NCI-H2196 treated with DMSO at 0.1 percent for 48 hours (cell line): Measurements from ENCODE around the gene DNTT.

Experiments used
- DNase-seq: peaks from one replicate; lab custom pipeline; 2025; ENCODE audit not compliant: unreplicated experiment; lab: John Stamatoyannopoulos, UW

The DNTT gene

GRCh38 chr10:96275685-96276418 is 28.4 kb upstream of the DNTT start:
- DNase-seq, result peak; percentile 13

GRCh38 chr10:96276426-96276825 is 27.8 kb upstream of the DNTT start:
- no peak for DNase-seq

DNA sequence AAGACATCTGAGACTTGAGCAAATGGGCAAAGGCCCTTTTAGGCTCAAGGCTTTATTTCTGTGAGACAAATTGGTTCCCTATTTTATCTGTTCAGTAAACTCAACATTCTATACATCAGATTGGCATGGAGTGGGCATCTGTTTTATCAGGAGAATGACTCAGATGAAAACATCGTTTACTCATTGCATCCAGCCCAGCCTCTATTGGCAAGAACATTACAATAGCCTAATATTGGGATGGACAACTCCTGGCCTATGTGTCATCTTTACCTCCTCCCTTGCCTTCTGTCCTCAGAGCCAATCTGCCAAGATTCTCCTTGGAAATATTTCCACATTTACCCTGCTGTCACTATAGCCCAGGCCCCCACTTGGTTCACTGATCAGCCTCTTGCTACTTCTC is 27.4 kb upstream of the DNTT start:
- no peak for DNase-seq

DNA sequence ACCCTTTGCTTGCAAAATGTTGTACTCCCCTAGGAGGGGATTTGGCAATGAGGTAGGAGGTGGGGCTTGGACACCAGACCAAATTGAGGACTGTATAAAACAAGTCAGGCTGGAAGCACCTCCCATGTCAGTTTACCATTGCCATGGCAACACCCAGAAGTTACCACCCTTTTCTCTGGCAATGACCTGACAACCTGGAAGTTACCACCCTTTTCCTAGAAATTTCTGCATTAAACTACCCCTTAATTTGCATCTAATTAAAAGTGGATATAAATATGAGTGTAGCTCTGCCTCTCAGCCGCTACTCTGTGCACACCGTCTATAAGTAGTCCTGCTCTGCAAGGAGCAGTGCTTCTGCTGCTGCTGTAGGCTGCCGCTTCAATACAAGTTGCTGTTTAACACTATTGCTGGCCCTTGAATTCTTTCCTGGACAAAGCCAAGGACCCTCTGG is 25.0 kb upstream of the DNTT start:
- no peak for DNase-seq

GRCh38 chr10:96280859-96281258 is 23.4 kb upstream of the DNTT start:
- no peak for DNase-seq

- no peak for DNase-seq
Observed at GRCh38 chr10:96281444-96282029, 22.7 kb upstream of the DNTT start.

DNA sequence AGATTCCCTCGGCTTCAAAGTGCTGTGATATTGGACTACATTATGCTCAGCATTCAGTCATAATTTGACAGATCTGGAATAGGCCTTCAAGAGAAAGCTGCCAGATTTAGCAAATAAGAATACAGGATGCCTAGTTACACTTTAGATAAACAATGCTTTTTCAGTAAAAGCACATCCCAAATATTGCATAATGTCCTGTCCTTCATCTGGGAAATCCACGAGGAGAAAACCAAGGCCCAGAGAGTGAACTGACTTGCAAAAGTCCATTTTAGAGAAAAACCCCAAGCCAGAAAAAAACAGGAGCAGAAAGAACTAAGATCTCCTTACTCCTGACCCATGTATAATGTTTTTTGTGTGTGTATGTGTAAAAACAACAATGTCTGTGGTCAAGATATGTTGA is 20.9 kb upstream of the DNTT start:
- DNase-seq, result no peak

DNA sequence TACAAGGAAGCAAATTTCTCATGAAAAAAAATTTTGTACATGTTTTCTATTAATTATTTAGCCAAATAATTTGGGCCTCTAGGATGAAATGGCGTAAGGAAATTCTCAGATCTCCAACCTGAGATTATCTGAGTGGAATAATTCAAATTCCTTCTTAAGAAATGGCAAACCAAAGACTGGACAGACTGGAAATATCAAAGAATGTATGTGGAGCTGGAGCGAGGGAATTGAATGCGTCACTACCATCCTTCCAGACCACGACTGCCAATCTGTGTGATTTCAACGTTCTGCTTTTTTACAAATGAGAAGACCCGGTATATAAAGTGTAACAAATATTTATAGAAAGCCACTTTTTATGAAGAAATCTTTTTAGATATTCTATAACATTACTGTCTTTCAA is 20.5 kb upstream of the DNTT start:
- DNase-seq, result no peak

DNA sequence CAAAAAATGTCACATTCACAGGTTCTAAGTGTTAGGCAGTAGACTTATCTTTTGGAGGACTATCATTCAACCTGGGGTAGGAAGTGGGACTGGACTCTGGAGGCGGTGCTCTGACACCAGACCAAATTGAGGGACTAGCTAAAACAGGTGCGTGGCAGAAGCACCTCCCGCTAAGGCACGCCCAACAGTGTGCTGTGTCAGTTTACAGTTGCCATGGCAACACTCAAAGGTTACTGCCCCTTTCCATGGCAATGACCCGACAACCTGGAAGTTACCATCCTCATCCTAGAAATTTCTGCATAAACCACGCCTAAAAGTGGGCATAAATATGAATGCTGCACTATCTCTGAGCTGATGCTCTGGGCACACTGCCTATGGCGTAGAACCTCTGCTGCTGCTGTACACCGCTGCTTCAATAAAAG is 18.9 kb upstream of the DNTT start:
- no peak for DNase-seq

- DNase-seq, result peak; percentile 27
Observed at GRCh38 chr10:96287392-96288105, 16.7 kb upstream of the DNTT start.

- DNase-seq, result no peak
Observed at GRCh38 chr10:96288151-96288621, 16.0 kb upstream of the DNTT start.

DNA sequence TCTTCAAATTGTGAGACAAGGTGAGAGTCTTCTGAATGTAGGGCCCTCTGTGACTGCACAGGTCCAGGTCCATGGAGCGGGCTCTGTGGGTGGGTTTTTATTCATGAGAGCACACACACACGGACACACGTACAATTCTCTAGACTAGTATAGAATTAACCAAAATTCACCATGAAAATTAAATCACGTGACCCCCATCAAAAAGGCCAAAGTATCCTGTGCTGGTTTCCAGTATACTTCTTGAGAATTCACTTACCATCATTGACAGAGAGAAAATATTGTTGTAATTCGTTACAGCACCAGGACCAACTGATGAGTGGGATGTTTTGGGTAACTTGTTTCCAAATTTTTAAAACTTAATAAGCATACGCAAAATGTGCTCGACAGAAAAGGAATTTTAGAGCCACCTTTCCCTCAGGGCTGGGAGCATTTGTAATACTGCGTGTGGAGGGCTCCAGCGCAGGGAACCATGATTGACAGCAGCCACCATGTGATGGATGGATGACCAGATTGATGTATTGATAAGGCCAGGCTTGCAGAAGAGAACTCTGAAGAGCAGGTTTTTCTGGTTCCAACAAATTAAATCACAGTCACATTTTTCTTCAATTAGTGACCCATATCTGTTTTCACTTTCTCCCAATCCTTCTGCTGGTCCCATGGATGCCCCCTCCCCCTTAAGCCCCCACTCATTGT is 14.9 kb upstream of the DNTT start:
- no peak for DNase-seq

DNA sequence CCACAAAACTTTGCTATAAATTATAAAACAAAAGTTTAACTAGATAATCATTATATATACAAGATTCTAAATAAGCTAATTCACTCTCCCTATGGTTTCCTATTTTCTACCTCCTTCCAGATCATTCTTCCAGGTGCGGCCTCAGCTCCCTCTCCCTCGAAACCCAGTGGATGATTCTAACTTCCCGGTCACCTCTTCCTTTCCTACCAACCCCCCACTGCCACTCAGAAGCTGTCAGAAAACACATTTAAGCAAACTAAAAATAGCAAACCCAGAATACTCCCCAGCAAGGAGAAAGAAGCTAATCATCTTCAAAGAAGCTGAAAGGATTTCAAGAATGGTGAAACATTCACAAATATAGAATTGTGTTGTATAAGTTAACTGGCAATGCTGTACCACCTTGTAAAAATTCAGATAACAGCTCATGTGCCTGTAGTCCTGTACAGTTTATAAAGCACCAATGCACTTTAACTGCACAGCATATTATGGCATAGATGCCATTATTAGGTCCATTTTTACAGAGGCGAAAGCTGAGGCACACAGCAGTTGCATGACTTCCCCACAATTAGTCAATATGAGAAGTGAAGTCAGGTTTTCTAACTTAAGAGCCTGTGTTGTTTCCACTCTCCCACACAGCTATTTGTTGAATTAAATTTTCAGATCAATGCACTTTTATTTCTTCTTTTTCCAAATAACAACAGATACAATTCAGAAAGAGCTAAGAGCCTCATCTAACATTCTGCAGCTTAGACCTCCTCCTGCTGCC is 13.7 kb upstream of the DNTT start:
- DNase-seq, result no peak

DNA sequence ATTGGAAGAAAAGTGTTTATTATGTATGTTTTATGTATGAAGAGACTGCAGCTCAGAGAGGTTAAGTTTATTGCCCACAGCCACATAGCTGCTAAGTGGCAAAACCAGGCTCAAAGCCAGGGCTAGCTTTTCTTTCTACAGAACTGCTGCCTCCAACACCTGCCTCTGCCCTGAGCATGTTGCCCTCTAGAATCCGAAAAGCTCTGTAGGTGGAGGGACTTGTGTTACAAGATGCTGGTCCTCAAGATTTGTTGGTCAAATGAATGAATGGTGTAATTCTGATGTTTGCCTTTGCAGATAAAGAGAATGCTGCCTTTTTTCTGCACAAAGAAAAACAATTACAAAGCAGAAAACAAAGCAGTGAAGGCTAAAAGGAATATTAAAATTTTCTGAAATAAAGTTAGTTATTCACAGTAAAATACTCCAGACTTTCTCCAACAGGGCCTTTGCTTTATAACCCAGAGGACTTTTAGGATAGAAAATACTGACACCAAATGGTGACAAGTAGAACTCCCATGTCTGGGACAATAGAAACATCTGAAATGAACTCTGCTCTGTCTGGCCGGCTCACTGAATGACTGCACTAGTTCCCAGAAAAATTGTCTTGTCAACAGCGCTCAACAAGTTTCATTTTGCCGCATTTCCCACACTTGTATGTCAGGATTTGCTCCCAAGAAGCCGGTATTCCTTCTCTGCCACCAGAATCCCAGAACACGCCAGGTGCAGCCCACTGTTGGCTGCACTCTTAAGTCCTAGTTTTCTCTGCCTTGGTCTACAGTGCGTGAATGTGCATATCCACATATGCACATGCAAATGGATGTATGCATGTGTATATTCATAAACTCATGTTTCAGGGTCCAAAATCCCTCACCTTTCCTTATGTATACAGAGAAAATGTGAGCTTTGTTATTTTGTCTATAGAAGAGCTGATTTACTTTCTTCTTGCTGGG is 11.0 kb upstream of the DNTT start:
- DNase-seq, result no peak

DNA sequence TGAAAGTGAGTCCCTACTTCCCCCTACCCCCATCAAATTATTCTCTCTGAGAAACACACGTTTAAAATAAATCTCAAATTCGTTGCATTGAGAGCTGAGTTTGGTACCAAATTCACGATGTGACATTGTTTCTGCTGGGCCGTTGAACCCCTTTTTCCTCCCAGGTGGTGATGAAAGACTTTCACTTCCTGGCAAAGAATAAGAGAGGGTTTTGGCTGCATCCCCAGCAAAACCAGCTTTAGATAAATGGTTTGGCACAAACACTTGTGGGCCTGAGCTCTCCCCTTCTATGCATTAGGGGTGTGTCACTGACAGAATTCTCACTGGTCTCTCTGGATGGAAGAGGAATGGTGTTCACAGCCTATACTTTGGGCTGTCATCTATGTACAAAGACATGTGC is 8.8 kb upstream of the DNTT start:
- DNase-seq, result no peak

GRCh38 chr10:96297486-96297885 is 6.7 kb upstream of the DNTT start:
- DNase-seq, result no peak

DNA sequence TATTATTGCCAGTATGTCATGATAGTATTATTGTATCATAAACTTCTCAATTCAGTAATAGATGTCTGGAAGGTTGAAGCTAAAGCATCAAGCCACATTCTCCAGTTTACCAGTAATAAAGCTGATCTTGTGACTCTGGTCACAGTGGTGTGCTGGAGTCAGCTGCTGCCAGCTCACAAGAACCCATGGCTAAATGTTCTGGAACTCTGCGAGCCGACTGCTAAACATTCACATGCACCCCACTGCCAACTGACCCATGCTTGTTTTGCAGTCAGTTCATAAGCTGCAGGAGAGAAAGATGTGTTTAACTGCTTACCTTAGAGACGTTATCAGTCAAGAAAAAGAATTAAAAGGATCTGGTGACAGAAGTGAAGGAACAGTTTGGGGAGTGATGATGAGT is 5.9 kb upstream of the DNTT start:
- DNase-seq, result no peak

GRCh38 chr10:96299383-96299782 is 4.9 kb upstream of the DNTT start:
- peak; percentile 8 for DNase-seq

DNA sequence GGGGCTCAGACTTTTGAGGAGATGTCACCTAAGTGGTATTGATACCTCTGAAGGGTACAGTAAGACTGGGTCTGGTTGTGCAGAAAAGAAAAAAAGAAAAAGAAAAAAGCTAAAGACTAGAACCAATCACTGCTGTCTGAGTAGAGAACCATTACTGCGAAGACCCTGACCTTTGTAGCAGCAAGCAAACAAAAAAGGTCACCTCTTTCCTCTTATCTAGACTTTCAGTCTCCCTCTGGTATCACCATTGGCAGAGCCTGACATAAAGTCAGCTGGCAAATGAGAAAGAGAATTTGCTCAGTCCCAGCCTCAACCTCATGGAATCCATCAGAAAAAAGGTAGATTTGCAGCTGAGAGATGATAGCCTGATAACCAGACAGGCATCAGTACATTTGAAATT is 2.6 kb upstream of the DNTT start:
- DNase-seq, result no peak

- no peak for DNase-seq
Observed at GRCh38 chr10:96305019-96305418, 785 bp downstream of the DNTT start.
